H9 (cell line): ENCODE measurements around the gene FUT8. TPM values are rescaled to one million over a fixed set of nuclear protein-coding genes. Genes with fewer than 3 reads are reported as not detected.

Experiments
- DNase-seq: peaks from one replicate; pipeline ENCODE4 v3.0.0-alpha.2; 2017
- H2AFZ ChIP-seq: one replicate; pipeline ENCODE4 v1.6.1; 2013; ENCODE audit warnings: mild to moderate bottlenecking, low read length, control low read depth, moderate library complexity
- H2AK5ac ChIP-seq: 2 replicates; pipeline ENCODE4 v1.6.1; 2013; ENCODE audit warnings: low read length, control low read depth, mixed read lengths; ENCODE audit not compliant: insufficient read length
- H2BK120ac ChIP-seq: one replicate; pipeline ENCODE4 v1.6.1; 2013; ENCODE audit warnings: low read depth, mild to moderate bottlenecking, low read length, control low read depth, inconsistent platforms; ENCODE audit not compliant: poor library complexity, severe bottlenecking
- H2BK12ac ChIP-seq: 2 replicates; pipeline ENCODE4 v1.6.1; 2013; ENCODE audit warnings: low read length, control low read depth, mixed read lengths, low read depth; ENCODE audit not compliant: insufficient read length
- H2BK15ac ChIP-seq: 2 replicates; pipeline ENCODE4 v1.6.1; 2013; ENCODE audit warnings: low read depth, low read length, control low read depth
- H2BK20ac ChIP-seq: one replicate; pipeline ENCODE4 v1.6.1; 2013; ENCODE audit warnings: low read depth, mild to moderate bottlenecking, low read length, control low read depth, inconsistent platforms; ENCODE audit not compliant: poor library complexity, severe bottlenecking
- H2BK5ac ChIP-seq: 2 replicates; pipeline ENCODE4 v1.6.1; 2013; ENCODE audit warnings: low read length, control low read depth, mixed read lengths; ENCODE audit not compliant: insufficient read length
- H3K14ac ChIP-seq: 2 replicates; pipeline ENCODE4 v1.6.1; 2013; ENCODE audit warnings: low read length, control low read depth; ENCODE audit not compliant: insufficient read depth
- H3K18ac ChIP-seq: 2 replicates; pipeline ENCODE4 v1.6.1; 2013; ENCODE audit warnings: low read depth, mild to moderate bottlenecking, mixed read lengths, low read length, control low read depth; ENCODE audit not compliant: insufficient read length
- H3K23ac ChIP-seq: 2 replicates; pipeline ENCODE4 v1.6.1; 2013; ENCODE audit warnings: low read length, control low read depth, mixed read lengths, low read depth; ENCODE audit not compliant: insufficient read length
- H3K23me2 ChIP-seq: 2 replicates; pipeline ENCODE4 v1.6.1; 2013; ENCODE audit warnings: low read depth, mild to moderate bottlenecking, mixed read lengths, low read length, control low read depth; ENCODE audit not compliant: insufficient read length, poor library complexity, severe bottlenecking
- H3K27ac ChIP-seq: 2 replicates; pipeline ENCODE4 v1.5.1; 2013; ENCODE audit warnings: low read length, control low read depth, mixed read lengths, low read depth; ENCODE audit not compliant: insufficient read length
- H3K27me3 ChIP-seq: 2 replicates; pipeline ENCODE4 v1.6.1; 2013; ENCODE audit warnings: low read length, control low read depth, inconsistent platforms; ENCODE audit not compliant: insufficient read depth
- H3K4ac ChIP-seq: 2 replicates; pipeline ENCODE4 v1.6.1; 2013; ENCODE audit warnings: low read depth, mild to moderate bottlenecking, control low read depth, inconsistent platforms, low read length, moderate library complexity
- H3K4me1 ChIP-seq: 2 replicates; pipeline ENCODE4 v1.6.1; 2013; ENCODE audit warnings: low read length, control low read depth, inconsistent platforms; ENCODE audit not compliant: insufficient read depth
- H3K4me2 ChIP-seq: 2 replicates; pipeline ENCODE4 v1.6.1; 2013; ENCODE audit warnings: low read length, control low read depth, mixed read lengths; ENCODE audit not compliant: insufficient read length, insufficient read depth
- H3K56ac ChIP-seq: 2 replicates; pipeline ENCODE4 v1.6.1; 2013; ENCODE audit warnings: low read depth, mild to moderate bottlenecking, mixed read lengths, low read length, control low read depth; ENCODE audit not compliant: insufficient read length
- H3K79me1 ChIP-seq: 2 replicates; pipeline ENCODE4 v1.6.1; 2013; ENCODE audit warnings: low read depth, mild to moderate bottlenecking, moderate library complexity, low read length, control low read depth, inconsistent platforms; ENCODE audit not compliant: insufficient read depth, poor library complexity, severe bottlenecking
- H3K79me2 ChIP-seq: 2 replicates; pipeline ENCODE4 v1.6.1; 2013; ENCODE audit warnings: low read length, control low read depth, inconsistent platforms; ENCODE audit not compliant: insufficient read depth
- H3K9ac ChIP-seq: 2 replicates; pipeline ENCODE4 v1.6.1; 2013; ENCODE audit warnings: low read length, control low read depth, mixed read lengths; ENCODE audit not compliant: insufficient read length; ENCODE audit errors: extremely low read depth
- H3K9me3 ChIP-seq: one replicate; pipeline ENCODE4 v1.6.1; 2013; ENCODE audit warnings: low read depth, low read length, inconsistent platforms; ENCODE audit not compliant: control insufficient read depth
- H3T11ph ChIP-seq: one replicate; pipeline ENCODE4 v1.6.1; 2013; ENCODE audit warnings: mild to moderate bottlenecking, low read length, control low read depth, inconsistent platforms
- H4K20me1 ChIP-seq: one replicate; pipeline ENCODE4 v1.6.1; 2013; ENCODE audit not compliant: control insufficient read depth, insufficient read length, insufficient read depth
- H4K5ac ChIP-seq: 2 replicates; pipeline ENCODE4 v1.6.1; 2013; ENCODE audit warnings: low read depth, mild to moderate bottlenecking, mixed read lengths, low read length, control low read depth; ENCODE audit not compliant: insufficient read length
- H4K8ac ChIP-seq: replicated peaks from 2 replicates; pipeline ENCODE4 v1.6.1; 2013; ENCODE audit warnings: low read length, control low read depth, mixed read lengths, low read depth; ENCODE audit not compliant: insufficient read length
- H4K91ac ChIP-seq: 2 replicates; pipeline ENCODE4 v1.6.1; 2013; ENCODE audit warnings: low read depth, mild to moderate bottlenecking, moderate library complexity, mixed read lengths, low read length, control low read depth; ENCODE audit not compliant: insufficient read length
- H3K27ac Mint-ChIP-seq, 3 experiments: 2 replicates in 2 of 3; 3 replicates in 1 of 3; pipeline ENCODE4 v1.8.0; 2020 to 2021; ENCODE audit warnings: mixed read lengths in 3 of 3, mild to moderate bottlenecking in 1 of 3, moderate library complexity in 1 of 3
- H3K27me3 Mint-ChIP-seq: 2 replicates; pipeline ENCODE4 v1.8.0; 2021; ENCODE audit warnings: low read depth, mild to moderate bottlenecking, moderate library complexity, mixed read lengths
- H3K36me3 Mint-ChIP-seq, 3 experiments: 2 replicates in 2 of 3; 3 replicates in 1 of 3; pipeline ENCODE4 v1.8.0; 2020 to 2021; ENCODE audit warnings: low read depth in 3 of 3, mixed read lengths in 3 of 3; ENCODE audit not compliant: insufficient read depth in 1 of 3
- H3K4me1 Mint-ChIP-seq, 2 experiments: 2 replicates each; pipeline ENCODE4 v1.8.0; 2020; ENCODE audit warnings: mixed read lengths in 2 of 2
- H3K4me3 Mint-ChIP-seq, 2 experiments: 2 replicates in 1 of 2; 3 replicates in 1 of 2; pipeline ENCODE4 v1.8.0; 2020 to 2021; ENCODE audit warnings: mild to moderate bottlenecking in 2 of 2, mixed read lengths in 2 of 2, moderate library complexity in 1 of 2
- H3K9me3 Mint-ChIP-seq, 2 experiments: 2 replicates in 1 of 2; 3 replicates in 1 of 2; pipeline ENCODE4 v1.8.0; 2020; ENCODE audit warnings: mild to moderate bottlenecking in 2 of 2, mixed read lengths in 2 of 2, moderate library complexity in 1 of 2
- CTCF ChIP-seq: fragments of 200-600 bp; sonication (generic); conservative IDR thresholded peaks from 3 replicates; pipeline ENCODE4 v1.8.0; 2021; ENCODE audit warnings: antibody characterized with exemption, mild to moderate bottlenecking
- WGBS: extraction: QIAGEN DNeasy Blood & Tissue Kit; methylation state at CpG from one replicate; pipeline ENCODE4 v1.1.7; 2013; ENCODE audit warnings: missing lambda C conversion rate, low lambda C conversion rate, mixed read lengths; ENCODE audit not compliant: insufficient read length; ENCODE audit errors: extremely low coverage; 5-methylcytosine and 5-hydroxymethylcytosine counted together
- total RNA-seq: library from RNA; stranded (reverse); gene quantifications from 2 replicates; pipeline ENCODE4 v1.2.1, GENCODE V29; 2021

The FUT8 gene
- total RNA-seq, 1 experiment from 2014 or later = 44.3 TPM

- no peak overlapping the region for H2BK5ac ChIP-seq
- no CpG with 5 or more reads among the region's 1 CpG for WGBS
- no peak overlapping the region for H4K5ac ChIP-seq
- H3K23ac ChIP-seq = no peak overlapping the region
- no peak overlapping the region for H3K4ac ChIP-seq
- Mint-ChIP-seq H3K4me1 (peaks cover 12 to 13% of the 10 kb centered on the region in 2 experiments), H3K27me3 (no peaks in the 10 kb centered on the region), H3K4me3 (no peak overlapping the region), H3K27ac (no peak overlapping the region), H3K9me3 (no peaks in the 10 kb centered on the region), H3K36me3 (no peaks in the 10 kb centered on the region)
- no peak overlapping the region for H2AK5ac ChIP-seq
- H3K4me2 ChIP-seq = no peak overlapping the region
- no peaks in the 10 kb centered on the region for H4K20me1 ChIP-seq
- no peak overlapping the region for H2BK15ac ChIP-seq
- no peaks in the 10 kb centered on the region for H3K27me3 ChIP-seq
- no peak overlapping the region for H3K56ac ChIP-seq
- DNase-seq = no peak
- H3K18ac ChIP-seq = no peak overlapping the region
- no peaks in the 10 kb centered on the region for H3K23me2 ChIP-seq
- H3K4me1 ChIP-seq = no peaks in the 10 kb centered on the region
- H3K27ac ChIP-seq = no peak overlapping the region
- no peak overlapping the region for H4K91ac ChIP-seq
- H3K79me1 ChIP-seq = no peaks in the 10 kb centered on the region
- no peak overlapping the region for H2BK20ac ChIP-seq
- no peak for TF ChIP-seq CTCF
- H3K14ac ChIP-seq = no peak overlapping the region
- H2BK120ac ChIP-seq = no peak overlapping the region
- no peak overlapping the region for H2AFZ ChIP-seq
- H3K79me2 ChIP-seq = no peaks in the 10 kb centered on the region
- no peak overlapping the region for H4K8ac ChIP-seq
- H3K9ac ChIP-seq = no peak overlapping the region
- no peaks in the 10 kb centered on the region for H3K9me3 ChIP-seq
- H2BK12ac ChIP-seq = no peak overlapping the region
- H3T11ph ChIP-seq = no peak overlapping the region
These were observed 168.4 kb downstream of the FUT8 start for GRCh38 chr14:65580973-65581372.
